Hippocampal formation (tissue), 2 donors: ENCODE results near the gene LRRC55.
"Not testable (repeated sequence)": the region's sequence is repeated elsewhere in the genome, so short reads cannot be mapped to it uniquely, and the experiment has no call there.

ENCODE experiments used
- DNase-seq, 2 donors: peaks; one replicate each; lab custom pipeline; 2025; lab: John Stamatoyannopoulos, UW

LRRC55 gene

DNA sequence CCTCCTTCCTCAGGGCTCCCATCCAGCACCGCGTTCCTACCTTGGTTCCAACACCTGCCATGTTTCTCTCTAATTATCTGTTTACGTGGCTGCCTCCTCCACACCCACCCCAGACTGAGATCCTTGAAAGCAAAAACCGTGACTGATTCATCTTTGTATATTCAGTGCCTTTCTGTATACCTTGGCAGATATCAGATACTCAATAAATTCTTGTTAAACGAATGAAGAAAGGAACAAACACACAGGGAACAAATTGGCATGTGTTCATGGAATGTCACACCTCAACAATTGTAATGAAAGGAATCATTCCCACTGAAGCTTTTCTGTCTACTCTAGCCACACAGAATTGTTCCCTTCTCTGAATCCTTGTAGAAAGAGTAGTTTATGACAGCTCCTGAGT, 20.4 kb upstream of the LRRC55 start:
- DNase-seq, result no peak

DNA sequence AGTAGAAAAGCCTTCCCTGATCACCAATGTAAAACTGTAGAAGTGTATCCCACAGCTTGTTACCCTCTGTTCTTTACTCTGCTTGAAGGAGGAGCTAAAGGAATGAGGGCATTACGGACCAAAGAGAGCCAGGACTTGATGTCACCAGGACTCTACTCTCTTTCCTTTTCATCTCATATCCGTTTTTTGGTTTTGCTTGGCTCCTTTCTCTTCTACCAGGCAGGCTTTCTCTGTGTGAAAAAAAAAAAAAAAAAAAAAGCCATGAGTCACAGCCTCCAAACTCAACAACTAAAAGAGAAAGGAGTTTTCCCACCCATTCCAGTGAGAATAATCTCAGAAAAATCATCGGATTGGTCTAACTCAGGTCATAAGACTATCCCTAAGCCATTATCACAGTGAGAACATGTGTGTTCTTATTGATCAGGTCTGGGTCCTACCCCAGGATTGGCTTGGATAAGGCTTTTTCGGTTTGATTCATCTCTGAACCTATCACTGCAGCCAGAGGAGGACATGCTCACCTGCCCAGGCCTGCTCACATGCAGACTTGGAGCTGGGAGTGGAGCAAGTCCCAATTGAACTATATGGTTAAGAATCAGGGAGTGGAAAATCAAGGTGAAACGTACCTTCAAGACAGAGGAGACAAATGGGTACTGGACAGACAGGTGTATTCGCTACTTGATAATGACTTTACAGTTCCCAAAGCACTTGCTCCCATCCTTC, 19.4 kb upstream of the LRRC55 start:
- DNase-seq, result no peak

DNA sequence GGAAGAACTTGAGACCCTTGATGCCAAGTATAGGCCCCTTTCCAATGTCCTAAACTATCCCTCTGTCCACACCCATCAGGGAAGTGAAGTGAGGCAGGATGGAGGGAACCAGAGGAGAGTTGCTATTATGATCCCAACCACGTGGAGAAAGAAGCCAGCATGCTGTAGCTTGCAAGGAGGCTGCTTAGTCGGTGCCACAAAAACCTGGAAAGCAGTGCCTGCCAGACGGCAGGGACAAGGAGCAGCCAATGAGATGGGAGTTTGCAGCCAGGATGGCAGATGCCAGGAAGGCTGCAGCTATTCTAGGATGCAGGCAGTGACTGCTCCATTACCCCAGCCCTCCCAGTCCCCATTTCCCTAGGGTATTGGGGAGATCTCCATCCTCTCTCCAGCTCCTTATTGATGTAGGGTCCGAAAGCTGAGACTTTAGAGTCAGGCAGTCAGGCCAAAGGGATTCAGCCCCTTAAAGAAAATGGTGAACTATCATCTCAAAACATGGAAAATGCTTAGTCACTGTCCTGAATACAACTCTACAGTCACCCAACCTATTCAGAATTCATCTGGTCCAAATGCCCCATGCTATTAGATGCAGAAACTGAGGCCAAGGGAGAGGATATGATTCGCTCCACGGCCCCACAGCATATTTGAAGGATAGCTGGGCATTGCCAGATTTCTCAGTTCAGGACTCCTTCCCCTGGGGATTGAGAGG, 18.4 kb upstream of the LRRC55 start:
- peak in 1 of 2 donors; percentile 22 for DNase-seq

DNA sequence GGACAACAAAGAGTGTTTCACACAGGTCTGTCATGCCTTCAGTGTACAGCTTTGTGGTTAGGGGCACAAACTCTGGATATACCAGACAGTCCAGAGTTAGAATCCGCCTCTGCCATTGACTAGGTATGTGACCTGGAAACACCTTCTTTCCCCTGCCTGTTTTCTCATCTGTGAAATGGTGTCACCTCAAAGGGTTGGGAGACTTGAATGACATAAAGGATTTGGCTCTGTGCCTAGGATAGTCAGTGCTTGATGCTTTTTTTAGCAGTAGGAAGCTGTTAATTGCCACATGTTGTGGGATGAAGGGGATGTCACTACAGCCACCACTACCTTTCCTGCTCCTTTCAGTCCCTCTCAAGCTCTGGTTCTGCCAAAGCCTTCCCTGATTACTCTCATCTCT, 17.4 kb upstream of the LRRC55 start:
- no peak for DNase-seq

DNA sequence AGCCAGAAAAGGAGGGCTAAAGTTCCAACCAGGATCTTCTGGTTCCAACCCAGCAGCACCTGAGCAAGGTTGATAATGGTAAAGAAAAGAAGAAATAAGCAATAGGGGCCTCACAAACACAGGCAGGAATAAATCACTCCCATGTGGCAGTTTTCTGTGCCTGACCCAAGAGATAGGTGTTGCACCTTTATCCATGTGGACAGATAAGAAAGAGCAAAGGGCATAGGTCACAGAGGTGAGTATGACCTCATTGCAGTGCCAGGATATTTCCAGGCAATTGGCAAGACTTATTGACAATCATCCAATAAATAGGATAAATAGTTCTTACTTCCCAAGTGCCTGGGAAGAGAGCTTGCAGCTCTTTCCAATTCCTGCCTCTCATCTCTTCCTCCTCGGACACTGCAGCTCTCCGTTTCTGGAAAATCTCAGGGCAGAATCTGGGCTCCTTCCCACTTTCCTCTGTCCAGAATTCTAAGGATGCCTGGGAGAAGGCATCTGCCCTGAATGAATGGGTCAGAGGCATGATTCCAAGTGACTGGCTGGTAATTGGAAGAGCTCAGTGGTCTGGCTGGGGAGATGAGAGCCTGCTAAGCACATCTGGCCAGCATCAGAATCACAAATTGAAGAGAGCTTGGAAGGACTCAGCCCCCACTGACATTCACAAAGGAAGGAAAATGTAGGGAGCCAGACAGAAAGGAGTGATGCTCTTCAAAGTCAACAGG, 14.5 kb upstream of the LRRC55 start:
- peak in 1 of 2 donors; percentile 9 for DNase-seq

DNA sequence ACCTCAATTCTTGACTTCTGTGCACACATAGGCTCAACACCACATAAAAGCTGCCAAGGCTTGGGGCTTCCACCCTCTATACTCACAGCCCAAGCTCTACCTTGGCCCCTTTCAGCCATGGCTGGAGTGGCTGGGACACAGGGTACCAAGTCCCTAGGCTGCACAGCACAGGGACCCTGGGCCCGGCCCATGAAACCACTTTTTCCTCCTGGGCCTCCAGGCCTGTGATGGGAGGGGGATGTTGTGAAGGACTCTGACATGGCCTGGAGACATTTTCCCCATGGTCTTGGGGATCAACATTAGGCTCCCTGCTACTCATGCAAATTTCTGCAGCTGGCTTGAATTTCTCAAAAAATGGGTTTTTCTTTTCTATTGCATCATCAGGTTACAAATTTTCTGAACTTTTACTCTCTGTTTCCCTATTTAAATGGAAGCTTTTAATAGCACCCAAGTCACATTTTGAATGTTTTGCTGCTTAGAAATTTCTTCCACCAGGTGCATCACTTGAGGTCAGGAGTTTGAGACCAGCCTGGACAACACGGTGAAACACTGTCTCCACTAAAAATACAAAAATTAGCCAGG, 11.9 kb upstream of the LRRC55 start:
- DNase-seq, result not testable (repeated sequence)

DNA sequence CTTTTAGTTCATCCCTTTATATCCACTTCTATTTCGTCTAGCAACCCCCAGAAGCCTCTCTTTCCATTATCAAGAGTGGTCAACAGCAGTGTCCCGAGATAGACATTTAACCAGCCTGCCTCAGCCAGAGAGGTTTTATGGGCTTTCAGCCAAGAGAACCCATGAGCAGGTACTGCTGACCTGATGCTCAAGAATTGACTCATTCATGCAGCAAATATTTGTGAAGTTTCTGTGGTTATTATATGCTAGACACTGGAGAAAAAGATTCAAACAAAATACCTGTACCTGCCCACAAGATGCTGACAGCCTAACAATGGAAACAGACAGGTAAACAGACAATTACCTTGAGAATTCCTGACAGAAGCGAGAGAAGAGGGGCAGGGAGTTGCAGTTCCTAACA, 9.7 kb upstream of the LRRC55 start:
- no peak for DNase-seq

DNA sequence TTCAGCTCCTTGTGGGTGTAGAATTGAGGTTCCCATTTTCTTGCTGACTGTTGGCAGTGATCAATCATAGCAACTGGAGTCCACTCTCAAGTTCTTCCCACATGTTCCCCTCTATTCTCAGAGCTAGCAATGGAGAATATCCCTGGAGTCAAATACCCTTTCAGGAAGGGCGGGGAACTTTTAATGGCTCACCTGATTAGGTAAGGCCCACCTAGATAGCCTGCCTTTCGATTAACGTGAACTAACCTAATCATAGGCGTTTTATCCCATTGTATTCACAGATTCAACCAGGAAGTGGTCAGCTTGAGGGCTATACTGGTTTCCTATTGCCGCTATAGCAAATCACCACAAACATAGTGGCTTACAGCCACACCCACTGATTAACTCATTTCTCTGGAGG, 7.1 kb upstream of the LRRC55 start:
- DNase-seq, result no peak

DNA sequence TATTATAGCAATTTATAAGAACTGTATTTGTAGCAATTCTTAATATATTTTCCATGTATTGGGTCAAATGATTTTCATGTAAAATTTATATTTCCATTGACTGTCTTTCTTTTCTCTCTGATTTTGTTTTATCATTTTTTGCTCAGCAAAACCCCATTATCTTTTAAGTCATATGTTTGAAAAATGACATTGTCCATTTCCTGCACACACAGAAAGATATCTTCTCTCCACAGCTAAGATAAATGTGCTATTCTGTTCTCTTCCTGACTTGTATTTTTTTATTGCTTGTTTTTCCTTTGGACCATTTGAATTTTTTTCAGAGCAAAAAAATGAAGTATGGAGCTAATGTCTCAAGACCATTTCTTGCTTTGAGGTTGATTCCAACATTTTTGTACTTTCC, 6.3 kb upstream of the LRRC55 start:
- DNase-seq, result no peak

DNA sequence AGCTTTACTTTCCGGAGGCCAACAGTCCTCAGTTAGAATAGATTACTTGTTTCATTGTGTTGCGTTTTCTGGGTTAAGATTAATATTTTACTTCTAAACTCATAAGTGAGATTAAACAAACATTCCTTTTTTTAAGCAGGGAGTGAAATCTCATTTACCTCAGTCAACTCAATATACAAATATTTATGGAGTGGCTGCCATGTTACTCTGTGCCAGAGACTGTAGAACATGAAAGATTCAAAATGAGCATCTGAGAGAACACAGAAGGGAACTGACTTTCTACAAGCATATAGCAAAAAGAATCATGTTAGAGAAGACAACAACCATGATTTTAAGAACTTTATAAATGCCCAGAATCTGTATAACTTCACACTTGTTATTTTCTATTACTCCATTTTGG, 3.4 kb upstream of the LRRC55 start:
- no peak for DNase-seq

DNA sequence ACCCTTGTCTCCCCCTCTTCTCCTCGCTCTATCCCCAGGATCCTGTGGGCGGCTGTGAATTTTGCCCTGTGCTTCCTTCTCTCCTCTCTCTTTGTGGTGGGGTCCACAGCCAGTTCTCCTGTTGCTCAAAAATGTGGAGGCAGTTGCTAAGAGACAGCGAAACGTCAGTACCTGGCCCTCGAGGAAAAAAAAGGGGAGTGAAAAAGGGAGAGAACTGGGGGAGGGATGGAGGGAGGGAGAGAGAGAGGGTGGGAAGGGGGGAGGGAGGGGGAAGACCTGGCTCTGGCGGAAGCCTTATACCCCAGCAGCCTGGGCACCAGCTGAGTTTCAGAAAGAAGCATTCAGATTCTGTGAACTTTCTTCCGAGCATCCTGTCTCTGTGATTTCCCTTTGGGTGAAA, 2.1 kb upstream of the LRRC55 start:
- DNase-seq, result no peak

DNA sequence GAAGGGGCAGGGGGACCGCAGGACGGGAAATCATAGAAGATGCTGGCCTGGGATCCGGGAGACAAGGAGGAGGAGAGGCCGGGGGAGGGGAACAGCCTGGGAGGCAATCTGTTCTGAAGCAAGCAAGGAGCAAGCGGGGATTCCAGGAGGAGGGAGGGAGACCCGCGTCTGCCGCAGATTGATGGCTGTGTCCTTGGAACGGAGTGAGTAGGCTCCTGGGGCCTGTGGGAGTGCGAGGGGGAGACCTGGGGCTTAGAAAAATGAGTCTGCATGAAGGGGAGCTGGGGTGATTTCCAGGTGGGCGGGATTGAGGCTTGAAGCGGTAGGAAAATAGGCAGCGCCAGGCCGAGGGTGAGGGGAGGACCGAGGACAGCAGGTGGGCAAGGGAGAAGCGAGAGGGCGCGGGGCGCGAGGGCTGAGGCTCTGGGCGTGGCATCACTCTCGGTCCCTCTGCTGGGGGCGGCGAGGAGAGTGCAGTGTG, 1.6 kb upstream of the LRRC55 start:
- no peak for DNase-seq

DNA sequence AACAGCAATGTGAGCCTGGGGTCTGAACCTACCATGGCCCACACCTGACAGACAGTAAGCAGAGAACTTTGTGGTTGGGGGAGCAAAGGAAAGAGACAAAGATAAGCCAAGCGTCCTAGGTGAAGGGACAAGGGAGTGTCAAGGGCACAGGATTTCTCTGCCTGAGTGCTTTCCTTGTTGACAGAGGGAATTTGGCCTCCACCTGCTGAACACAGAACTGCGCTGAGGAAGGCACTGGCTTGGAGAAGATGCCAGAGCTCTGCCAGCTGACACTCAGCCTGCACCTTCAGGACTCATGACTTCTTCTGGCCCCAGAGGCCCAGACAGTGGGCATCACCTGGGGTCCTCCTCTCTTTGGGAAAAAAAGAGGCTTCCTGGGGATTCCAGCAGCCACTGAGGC, 789 bp upstream of the LRRC55 start:
- DNase-seq, result no peak

DNA sequence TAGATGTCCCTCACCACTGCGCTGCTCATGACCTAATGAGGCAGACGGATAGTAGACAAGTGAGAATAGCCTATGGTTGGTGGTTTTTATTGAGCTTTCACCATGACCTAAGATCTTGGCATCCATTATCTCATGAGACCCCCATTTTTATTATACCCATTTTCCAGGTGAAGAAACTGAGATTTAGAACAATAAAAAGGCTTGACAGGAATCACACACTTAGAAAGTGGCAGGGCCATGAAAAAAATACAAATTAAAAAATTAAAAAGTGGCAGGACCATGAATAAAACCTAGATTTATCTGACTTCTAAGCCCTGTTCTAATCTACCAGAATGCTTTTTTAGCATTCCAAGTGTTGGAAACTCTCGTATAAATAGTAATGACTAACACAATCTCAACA, 1.1 kb downstream of the LRRC55 start:
- no peak for DNase-seq

DNA sequence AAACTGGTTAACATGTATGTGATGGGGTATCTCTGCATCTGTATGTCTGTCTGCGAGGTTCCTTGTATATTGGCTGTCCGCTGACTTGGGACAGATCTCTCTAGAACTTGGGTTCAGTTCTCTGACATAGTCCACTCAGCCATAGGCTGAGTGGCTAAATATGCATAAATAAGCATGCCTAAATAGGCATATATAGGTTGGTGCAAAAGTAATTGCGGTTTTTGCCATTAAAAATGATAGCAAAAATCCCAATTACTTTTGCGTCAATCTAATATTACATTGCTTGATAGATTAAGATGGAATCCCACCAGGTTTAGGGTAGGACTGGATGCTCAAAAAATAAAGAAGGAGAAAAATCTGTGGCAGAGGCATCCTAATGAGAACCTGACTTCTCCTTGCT, 8.8 kb downstream of the LRRC55 start:
- DNase-seq, result no peak

DNA sequence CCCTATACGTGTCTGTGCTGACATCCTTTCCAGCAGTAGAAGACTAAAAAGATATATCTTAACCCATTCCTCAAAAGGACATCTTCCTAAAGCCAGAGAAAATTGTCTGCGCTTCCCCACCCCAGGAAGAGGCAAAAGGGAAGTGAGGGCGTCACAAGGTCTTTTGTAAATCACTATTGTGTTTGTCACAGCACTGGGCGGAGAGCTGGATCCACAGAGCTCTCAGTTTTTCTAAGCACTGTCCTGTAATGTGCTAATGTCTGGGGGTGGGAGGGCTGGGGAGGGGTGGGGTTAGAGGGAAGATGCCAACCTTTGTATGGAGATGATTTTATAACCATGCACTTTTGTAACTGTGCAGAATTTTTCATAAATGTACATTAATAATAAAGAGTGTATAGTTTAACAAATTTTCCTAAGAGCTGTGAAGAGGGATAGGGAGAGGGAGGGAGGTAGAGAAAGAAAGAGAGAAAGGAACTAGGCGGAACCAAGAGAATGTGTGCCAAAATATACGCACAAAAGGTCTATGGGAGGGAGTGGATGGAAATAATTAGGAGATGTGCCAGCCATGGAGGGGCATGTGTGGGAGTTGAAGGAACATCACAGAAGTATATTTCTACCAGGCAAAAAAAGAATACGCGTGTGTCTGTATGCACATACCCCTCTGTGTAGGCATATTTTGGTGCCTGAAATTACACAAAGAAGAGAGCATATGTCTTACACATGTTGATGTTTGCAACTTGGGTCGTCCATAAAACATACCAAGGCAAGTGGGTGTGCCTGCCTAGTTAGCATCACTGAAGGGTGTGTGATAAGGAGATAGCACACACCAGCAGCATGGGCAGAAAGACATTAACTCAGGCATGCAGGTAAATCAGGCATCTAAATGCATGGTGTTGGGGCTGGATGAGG, 9.8 kb downstream of the LRRC55 start:
- no peak for DNase-seq

DNA sequence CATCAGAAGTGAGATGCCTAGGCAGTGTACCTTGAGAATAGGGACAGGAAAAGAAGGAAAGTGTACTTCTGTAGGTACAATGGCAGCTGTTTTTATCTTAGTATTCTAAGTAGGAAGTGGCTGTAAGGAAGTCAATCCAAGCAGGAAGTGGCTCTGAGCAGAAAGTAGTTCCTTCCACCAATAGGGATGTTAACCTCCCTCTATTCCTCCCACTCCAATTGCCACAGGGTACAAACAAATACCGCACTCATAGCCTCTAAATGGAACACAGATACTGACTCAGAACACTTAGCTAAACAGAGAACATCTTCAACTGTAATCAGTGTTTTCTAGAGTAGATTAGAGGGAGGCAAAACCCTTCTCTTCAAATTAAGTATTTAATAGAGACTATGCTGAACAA, 10.6 kb downstream of the LRRC55 start:
- DNase-seq, result no peak

DNA sequence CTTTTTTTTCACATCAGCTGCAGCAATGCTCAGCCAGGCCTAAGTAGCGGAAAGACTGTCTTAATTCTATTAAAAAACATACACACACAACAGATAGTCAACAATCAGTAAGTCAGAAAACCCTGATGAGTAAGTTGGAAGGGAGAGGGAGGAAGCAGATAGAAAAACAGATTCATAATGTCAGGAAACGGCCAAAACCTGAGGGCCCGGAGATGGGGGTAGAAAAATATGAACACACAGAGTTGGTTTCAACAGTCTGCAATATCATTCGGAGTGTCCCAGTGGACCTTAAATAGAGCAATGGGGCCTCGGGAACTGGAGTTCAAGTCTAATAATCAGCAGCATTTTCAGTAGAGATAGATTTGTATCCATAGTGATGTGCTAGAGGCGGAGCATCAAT, 14.8 kb downstream of the LRRC55 start:
- DNase-seq, result no peak

DNA sequence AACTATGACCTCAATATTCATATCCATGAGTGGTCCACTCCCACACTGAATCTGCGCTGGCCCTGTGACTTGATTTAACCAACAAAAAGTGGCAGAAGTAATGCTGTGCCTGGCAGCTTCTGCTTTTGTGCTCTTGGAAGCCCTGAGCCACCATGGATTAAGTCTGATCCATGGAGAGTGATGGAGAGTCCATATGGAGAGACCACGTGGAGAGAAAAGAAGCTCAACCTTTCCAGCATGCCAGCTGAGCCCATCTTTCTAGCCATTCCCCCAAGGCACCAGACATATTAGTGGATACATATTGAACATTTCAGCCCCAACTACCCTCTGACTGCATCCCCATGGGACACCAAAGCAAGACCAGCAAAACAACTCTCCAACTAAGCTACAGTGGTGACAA, 16.0 kb downstream of the LRRC55 start:
- DNase-seq, result no peak

DNA sequence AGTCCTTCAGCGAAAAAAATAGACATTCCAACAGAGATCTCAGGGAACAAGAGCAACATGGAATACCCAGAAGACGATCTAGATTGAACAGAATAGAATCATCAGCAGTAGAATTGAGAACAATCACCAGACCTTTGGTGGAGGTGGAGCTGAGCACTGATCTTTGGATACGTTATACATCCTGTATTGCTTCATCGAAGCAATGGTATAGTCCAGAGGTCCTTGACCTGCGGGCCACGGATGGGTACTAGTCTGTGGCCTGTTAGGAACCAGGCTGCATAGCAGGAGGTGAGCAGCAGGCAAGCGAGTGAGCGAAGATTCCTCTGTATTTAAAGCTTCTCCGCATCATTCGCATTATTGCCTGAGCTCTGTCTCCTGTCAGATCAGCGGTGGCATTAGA, 17.6 kb downstream of the LRRC55 start:
- DNase-seq, result no peak

DNA sequence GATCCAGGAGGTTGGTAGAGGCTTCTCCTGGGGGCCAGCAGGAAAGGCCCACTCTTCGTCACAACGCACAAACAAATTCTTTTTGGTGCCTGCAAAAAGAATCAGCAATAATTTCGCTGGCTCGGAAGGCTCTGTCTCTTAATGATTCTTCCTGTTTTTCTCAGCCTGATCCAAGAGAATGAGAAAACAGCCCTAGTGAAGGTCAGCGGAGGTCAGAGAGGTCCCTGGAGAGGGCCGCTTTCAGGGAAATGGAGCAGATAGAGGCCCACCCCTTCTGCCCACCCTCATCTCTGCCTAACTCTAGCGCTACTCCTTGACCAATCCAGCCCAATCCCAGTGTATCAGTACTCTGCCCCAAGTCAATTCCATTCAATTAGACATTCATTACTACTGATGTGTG, 19.2 kb downstream of the LRRC55 start:
- DNase-seq, result no peak

DNA sequence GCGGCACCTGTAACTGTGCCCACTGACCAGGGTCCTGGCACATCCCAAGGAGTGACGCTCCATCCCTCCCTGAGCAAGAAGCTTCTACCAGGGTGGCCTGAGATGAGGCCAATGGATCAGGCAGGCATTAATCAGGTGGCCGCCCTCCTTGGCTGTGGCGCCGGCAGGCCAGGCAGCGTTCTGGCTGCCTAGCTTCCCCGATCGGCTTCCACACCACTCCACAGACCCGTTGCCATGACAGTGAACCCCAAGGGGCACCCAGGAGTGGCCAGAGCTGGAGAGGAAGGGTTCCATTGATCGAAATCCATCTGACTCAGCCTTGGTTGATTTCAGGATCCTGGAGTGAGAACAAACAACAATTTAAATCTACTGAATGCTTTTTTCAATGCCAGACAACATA, 20.5 kb downstream of the LRRC55 start:
- peak in 1 of 2 donors; percentile 14 for DNase-seq
